Right lobe of liver (tissue), 4 donors: Measurements from ENCODE around the gene CHRM4.

ENCODE experiments used
- POLR2A ChIP-seq: fragments of 450-650 bp; IDR thresholded peaks from one replicate; pipeline ENCODE4 v1.6.1; 2017; ENCODE audit warnings: antibody characterized with exemption, mild to moderate bottlenecking
- TF ChIP-seq, protein P1 (sequence below), 4 donors: fragments of 200-600 bp in 3 of 4; fragments of 450-650 bp in 1 of 4; IDR thresholded peaks; one replicate each; pipeline versions ENCODE4 v1.5.1 to v1.8.0; 2016 to 2022; ENCODE audit warnings: antibody characterized with exemption in 4 of 4, mild to moderate bottlenecking in 2 of 4
- donor health status: DM: no; HTN: no; CAD: no.
- donor health status: DM: no; HTN: no; CAD: no.
- donor health status: DM: no; HTN: yes; CAD: no.

DNA sequence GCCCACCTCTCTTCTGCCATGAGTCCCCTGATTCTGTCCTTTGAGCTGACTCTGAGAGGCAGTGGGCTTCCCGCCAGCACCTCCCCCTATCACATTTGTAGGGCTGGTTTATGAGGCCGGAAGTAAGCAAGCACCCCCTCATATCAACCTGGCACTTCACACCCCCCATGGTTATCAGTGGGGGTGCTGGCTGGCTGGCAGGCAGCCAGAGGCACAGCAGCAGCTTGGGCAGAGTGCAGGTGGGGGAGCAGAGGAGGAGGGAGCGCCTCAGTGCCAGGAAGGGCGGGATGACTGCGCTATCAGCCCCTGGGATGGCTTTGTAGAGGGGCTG lies 22.9 kb upstream of the CHRM4 start:
- TF ChIP-seq, protein P1, sequence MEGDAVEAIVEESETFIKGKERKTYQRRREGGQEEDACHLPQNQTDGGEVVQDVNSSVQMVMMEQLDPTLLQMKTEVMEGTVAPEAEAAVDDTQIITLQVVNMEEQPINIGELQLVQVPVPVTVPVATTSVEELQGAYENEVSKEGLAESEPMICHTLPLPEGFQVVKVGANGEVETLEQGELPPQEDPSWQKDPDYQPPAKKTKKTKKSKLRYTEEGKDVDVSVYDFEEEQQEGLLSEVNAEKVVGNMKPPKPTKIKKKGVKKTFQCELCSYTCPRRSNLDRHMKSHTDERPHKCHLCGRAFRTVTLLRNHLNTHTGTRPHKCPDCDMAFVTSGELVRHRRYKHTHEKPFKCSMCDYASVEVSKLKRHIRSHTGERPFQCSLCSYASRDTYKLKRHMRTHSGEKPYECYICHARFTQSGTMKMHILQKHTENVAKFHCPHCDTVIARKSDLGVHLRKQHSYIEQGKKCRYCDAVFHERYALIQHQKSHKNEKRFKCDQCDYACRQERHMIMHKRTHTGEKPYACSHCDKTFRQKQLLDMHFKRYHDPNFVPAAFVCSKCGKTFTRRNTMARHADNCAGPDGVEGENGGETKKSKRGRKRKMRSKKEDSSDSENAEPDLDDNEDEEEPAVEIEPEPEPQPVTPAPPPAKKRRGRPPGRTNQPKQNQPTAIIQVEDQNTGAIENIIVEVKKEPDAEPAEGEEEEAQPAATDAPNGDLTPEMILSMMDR (IDR thresholded peaks at IDR 0.05), result no peak
- TF ChIP-seq POLR2A, result no peak
